Hepatocyte (in vitro differentiated cells): ENCODE measurements around the gene ZNF182. TPM values are rescaled to one million over a fixed set of nuclear protein-coding genes. Genes with fewer than 3 reads are reported as not detected.
A peak's percentile ranks its signal among the peaks of the same experiment; 100 is the strongest.

Experiments
- DNase-seq: peaks from one replicate; pipeline ENCODE4 v3.0.0-alpha.2; 2016; ENCODE audit warnings: low spot score
- H2AFZ ChIP-seq: fragments of 200-600 bp; sonication (generic); 2 replicates; pipeline ENCODE4 v1.6.0; 2016; ENCODE audit warnings: antibody characterized with exemption, mild to moderate bottlenecking
- H3K27ac ChIP-seq: fragments of 200-600 bp; sonication (generic); 2 replicates; pipeline ENCODE4 v1.5.1; 2016; ENCODE audit warnings: mild to moderate bottlenecking
- H3K27me3 ChIP-seq: fragments of 200-600 bp; sonication (generic); 2 replicates; pipeline ENCODE4 v1.6.1; 2016
- H3K36me3 ChIP-seq: fragments of 200-600 bp; sonication (generic); replicated peaks from 2 replicates; pipeline ENCODE4 v1.5.1; 2016; ENCODE audit warnings: low read depth; ENCODE audit not compliant: insufficient read depth
- H3K4me1 ChIP-seq: fragments of 200-600 bp; sonication (generic); 2 replicates; pipeline ENCODE4 v1.5.1; 2016; ENCODE audit warnings: mild to moderate bottlenecking, moderate library complexity; ENCODE audit not compliant: insufficient read depth
- H3K4me2 ChIP-seq: fragments of 200-600 bp; sonication (generic); 2 replicates; pipeline ENCODE4 v1.6.0; 2016
- H3K4me3 ChIP-seq: fragments of 200-600 bp; sonication (generic); 2 replicates; pipeline ENCODE4 v1.5.1; 2016; ENCODE audit warnings: mild to moderate bottlenecking
- H3K79me2 ChIP-seq: fragments of 200-600 bp; sonication (generic); 2 replicates; pipeline ENCODE4 v1.6.0; 2017; ENCODE audit warnings: mild to moderate bottlenecking
- H3K9me2 ChIP-seq: fragments of 200-600 bp; sonication (generic); replicated peaks from 2 replicates; pipeline ENCODE4 v1.6.0; 2017; ENCODE audit warnings: mild to moderate bottlenecking; ENCODE audit not compliant: insufficient read depth
- H3K9me3 ChIP-seq: fragments of 200-600 bp; sonication (generic); 2 replicates; pipeline ENCODE4 v1.5.1; 2016; ENCODE audit warnings: low read depth, mild to moderate bottlenecking
- H4K20me1 ChIP-seq: fragments of 200-600 bp; sonication (generic); 2 replicates; pipeline ENCODE4 v1.6.0; 2016; ENCODE audit warnings: mild to moderate bottlenecking; ENCODE audit not compliant: insufficient read depth, poor library complexity, severe bottlenecking
- CTCF ChIP-seq: fragments of 200-600 bp; sonication (generic); IDR thresholded peaks from 2 replicates; pipeline ENCODE4 v1.5.1; 2016; ENCODE audit warnings: antibody characterized with exemption, mild to moderate bottlenecking; ENCODE audit not compliant: poor library complexity
- EZH2 ChIP-seq: fragments of 200-600 bp; sonication (generic); IDR thresholded peaks from 2 replicates; pipeline ENCODE4 v1.6.1; 2016; ENCODE audit warnings: antibody characterized with exemption, mild to moderate bottlenecking, borderline replicate concordance
- EZH2phosphoT487 ChIP-seq: fragments of 200-600 bp; sonication (generic); IDR thresholded peaks from one replicate; pipeline ENCODE4 v1.6.1; 2018; ENCODE audit warnings: antibody characterized with exemption, mild to moderate bottlenecking, low read depth, moderate library complexity; ENCODE audit not compliant: unreplicated experiment, severe bottlenecking
- WGBS: methylation state at CpG from one replicate; pipeline ENCODE4 v1.1.6; 2016; ENCODE audit warnings: low lambda C conversion rate; ENCODE audit errors: missing lambda C conversion rate; 5-methylcytosine and 5-hydroxymethylcytosine counted together
- polyA plus RNA-seq: library from polyadenylated mRNA; unstranded; fragments of >200 nt; fragmentation: Nextera tagmentation; extraction: Ambion mirVana; gene quantifications from 2 replicates; pipeline ENCODE4 v1.2.1, GENCODE V29; 2016
- total RNA-seq: library from RNA; depleted of rRNA; stranded (reverse); fragments of >200 nt; gene quantifications from 2 replicates; pipeline ENCODE4 v1.2.3, GENCODE V29; 2014

Gene ZNF182
- total RNA-seq (3.3 and 5.0 TPM in 2 replicates), polyA plus RNA-seq (2.7 and 3.4 TPM in 2 replicates)

- Histone ChIP-seq H3K79me2 (peaks cover 12% of the 10 kb centered on the region), H3K36me3 (no peaks in the 10 kb centered on the region), H3K4me3 (peak within 1 kb of the TSS; percentile 43), H4K20me1 (no peaks in the 10 kb centered on the region), H3K27ac (peak within 1 kb of the TSS; percentile 73), H3K4me2 (peak within 1 kb of the TSS; percentile 80), H3K27me3 (no peaks in the 10 kb centered on the region), H3K4me1 (no peaks in the 10 kb centered on the region), H3K9me2 (no peaks in the 10 kb centered on the region), H3K9me3 (no peaks in the 10 kb centered on the region), H2AFZ (peak within 1 kb of the TSS; percentile 71)
- TF ChIP-seq CTCF (no peak), EZH2 (no peak), EZH2phosphoT487 (no peak)
- DNase-seq, result peak; percentile 95
- WGBS, result 51% methylated on average over 34 of the region's 34 CpGs
These were observed at the start of gene ZNF182 for GRCh38 chrX:48003758-48004457. ZNF182 (minus strand) TSS chrX:48003989; CDS start chrX:48002609, 1,380 bp downstream.

GRCh38 chrX:48046846-48047245 is 43.1 kb upstream of the ZNF182 start:
- no peak for TF ChIP-seq CTCF
- TF ChIP-seq EZH2, result no peak
- no peak for TF ChIP-seq EZH2phosphoT487
- Histone ChIP-seq H3K27me3 (no peaks in the 10 kb centered on the region), H3K4me2 (no peak overlapping the region), H4K20me1 (no peaks in the 10 kb centered on the region), H3K9me2 (no peaks in the 10 kb centered on the region), H3K36me3 (no peaks in the 10 kb centered on the region), H3K4me1 (no peaks in the 10 kb centered on the region), H3K9me3 (no peaks in the 10 kb centered on the region), H3K4me3 (no peak overlapping the region), H3K27ac (peak overlapping the region; percentile 69), H2AFZ (no peak overlapping the region), H3K79me2 (no peaks in the 10 kb centered on the region)
- no peak for DNase-seq
- 71% methylated on average over 5 of the region's 5 CpGs for WGBS

- peak overlapping the region; percentile 69 for H3K27ac ChIP-seq
- H3K36me3 ChIP-seq, result no peaks in the 10 kb centered on the region
- no peaks in the 10 kb centered on the region for H4K20me1 ChIP-seq
- H3K4me2 ChIP-seq, result no peak overlapping the region
- no peak overlapping the region for H3K4me3 ChIP-seq
- no peaks in the 10 kb centered on the region for H3K9me3 ChIP-seq
- H3K9me2 ChIP-seq, result no peaks in the 10 kb centered on the region
- no peaks in the 10 kb centered on the region for H3K27me3 ChIP-seq
- H2AFZ ChIP-seq, result no peak overlapping the region
- H3K79me2 ChIP-seq, result no peaks in the 10 kb centered on the region
- WGBS, result 50% methylated on average over 8 of the region's 8 CpGs
- TF ChIP-seq EZH2phosphoT487, result no peak
- no peak for TF ChIP-seq CTCF
- no peak for TF ChIP-seq EZH2
- DNase-seq, result peak; percentile 40
- no peaks in the 10 kb centered on the region for H3K4me1 ChIP-seq
These were observed 41.9 kb upstream of the ZNF182 start for GRCh38 chrX:48045410-48046311.
